Sigmoid colon (tissue), 4 donors: Measurements from ENCODE around the gene ESYT1.
"Not testable (repeated sequence)": the region's sequence is repeated elsewhere in the genome, so short reads cannot be mapped to it uniquely, and the experiment has no call there.

Experiments
- POLR2AphosphoS5 ChIP-seq, 4 donors: sonication (generic); formaldehyde crosslinking; IDR thresholded peaks; one replicate each; pipeline ENCODE4 v1.6.1; 2017; ENCODE audit warnings: antibody characterized with exemption in 4 of 4
- TF ChIP-seq, protein P1 (sequence below), 4 experiments: fragments of 450-650 bp in 3 of 4; fragments of 200-600 bp in 1 of 4; IDR thresholded peaks; one replicate each; pipeline ENCODE4 v1.5.1; 2016 to 2019; ENCODE audit warnings: antibody characterized with exemption in 4 of 4, mild to moderate bottlenecking in 3 of 4, moderate library complexity in 2 of 4

DNA sequence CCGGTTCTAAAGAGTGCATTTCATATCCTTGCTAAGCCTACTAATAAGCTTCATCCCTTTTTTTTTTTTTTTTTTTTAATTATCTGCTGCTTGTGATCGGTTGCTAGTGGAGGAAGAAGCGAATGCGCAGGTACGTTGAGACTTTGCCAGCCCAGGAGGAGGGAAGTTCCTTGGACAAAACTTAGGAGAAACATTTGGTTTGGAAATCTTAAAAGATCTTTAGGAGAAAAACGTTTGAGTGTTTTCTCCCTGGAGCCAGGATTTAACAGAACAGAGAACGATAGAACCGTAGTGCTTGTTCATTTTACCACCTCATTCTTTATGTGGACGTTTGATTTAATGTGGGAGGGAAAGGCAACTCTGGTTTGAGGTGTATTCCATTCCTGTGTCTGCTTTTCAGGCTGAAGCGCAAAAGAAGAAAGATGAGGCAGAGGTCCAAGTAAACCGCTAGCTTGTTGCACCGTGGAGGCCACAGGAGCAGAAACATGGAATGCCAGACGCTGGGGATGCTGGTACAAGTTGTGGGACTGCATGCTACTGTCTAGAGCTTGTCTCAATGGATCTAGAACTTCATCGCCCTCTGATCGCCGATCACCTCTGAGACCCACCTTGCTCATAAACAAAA, 10.9 kb upstream of the ESYT1 start:
- TF ChIP-seq, protein P1, sequence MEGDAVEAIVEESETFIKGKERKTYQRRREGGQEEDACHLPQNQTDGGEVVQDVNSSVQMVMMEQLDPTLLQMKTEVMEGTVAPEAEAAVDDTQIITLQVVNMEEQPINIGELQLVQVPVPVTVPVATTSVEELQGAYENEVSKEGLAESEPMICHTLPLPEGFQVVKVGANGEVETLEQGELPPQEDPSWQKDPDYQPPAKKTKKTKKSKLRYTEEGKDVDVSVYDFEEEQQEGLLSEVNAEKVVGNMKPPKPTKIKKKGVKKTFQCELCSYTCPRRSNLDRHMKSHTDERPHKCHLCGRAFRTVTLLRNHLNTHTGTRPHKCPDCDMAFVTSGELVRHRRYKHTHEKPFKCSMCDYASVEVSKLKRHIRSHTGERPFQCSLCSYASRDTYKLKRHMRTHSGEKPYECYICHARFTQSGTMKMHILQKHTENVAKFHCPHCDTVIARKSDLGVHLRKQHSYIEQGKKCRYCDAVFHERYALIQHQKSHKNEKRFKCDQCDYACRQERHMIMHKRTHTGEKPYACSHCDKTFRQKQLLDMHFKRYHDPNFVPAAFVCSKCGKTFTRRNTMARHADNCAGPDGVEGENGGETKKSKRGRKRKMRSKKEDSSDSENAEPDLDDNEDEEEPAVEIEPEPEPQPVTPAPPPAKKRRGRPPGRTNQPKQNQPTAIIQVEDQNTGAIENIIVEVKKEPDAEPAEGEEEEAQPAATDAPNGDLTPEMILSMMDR (IDR thresholded peaks at IDR 0.05): not testable (repeated sequence)
- TF ChIP-seq POLR2AphosphoS5 (IDR thresholded peaks at IDR 0.05): not testable (repeated sequence)
